ENCODE measurements around the gene CCDC177.

CCDC177 gene

DNA sequence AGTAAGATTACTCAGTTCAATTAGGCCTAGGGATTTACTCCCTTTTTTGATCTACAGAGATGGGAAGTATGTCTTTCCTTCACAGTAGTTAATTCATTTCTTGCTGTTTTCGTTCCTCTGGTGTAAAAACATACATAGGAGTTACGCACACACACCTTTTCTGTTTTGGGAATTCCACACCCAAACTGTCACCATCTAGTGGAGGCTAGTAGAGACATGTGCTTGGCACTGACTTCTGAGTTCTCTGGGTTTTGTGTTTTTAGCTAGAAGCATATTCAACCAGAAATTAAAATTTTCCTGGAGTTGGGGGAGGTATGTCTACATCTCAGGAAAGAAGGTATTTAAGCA is 38.1 kb upstream of the CCDC177 start:
- H3K4me1 Mint-ChIP-seq = peaks cover 70% of the 10 kb centered on the region
- H3K36me3 Mint-ChIP-seq (ENCODE audit: low read depth) = no peaks in the 10 kb centered on the region
- no peak for TF ChIP-seq CTCF (IDR thresholded peaks at IDR 0.05; ENCODE audit: unreplicated experiment in 3 of 3)
- H3K27ac Mint-ChIP-seq = peak overlapping the region; percentile 85 to 89 (median 88)
- H3K27me3 Mint-ChIP-seq (ENCODE audit: low read depth) = no peaks in the 10 kb centered on the region
- peak overlapping the region; percentile 89 to 95 (median 89) for H3K4me3 Mint-ChIP-seq
- no peaks in the 10 kb centered on the region for H3K9me3 Mint-ChIP-seq

GRCh38 chr14:69612014-69612782 is 37.5 kb upstream of the CCDC177 start:
- Mint-ChIP-seq H3K27me3 (ENCODE audit: low read depth) (no peaks in the 10 kb centered on the region), H3K36me3 (ENCODE audit: low read depth) (no peaks in the 10 kb centered on the region), H3K9me3 (no peaks in the 10 kb centered on the region)

DNA sequence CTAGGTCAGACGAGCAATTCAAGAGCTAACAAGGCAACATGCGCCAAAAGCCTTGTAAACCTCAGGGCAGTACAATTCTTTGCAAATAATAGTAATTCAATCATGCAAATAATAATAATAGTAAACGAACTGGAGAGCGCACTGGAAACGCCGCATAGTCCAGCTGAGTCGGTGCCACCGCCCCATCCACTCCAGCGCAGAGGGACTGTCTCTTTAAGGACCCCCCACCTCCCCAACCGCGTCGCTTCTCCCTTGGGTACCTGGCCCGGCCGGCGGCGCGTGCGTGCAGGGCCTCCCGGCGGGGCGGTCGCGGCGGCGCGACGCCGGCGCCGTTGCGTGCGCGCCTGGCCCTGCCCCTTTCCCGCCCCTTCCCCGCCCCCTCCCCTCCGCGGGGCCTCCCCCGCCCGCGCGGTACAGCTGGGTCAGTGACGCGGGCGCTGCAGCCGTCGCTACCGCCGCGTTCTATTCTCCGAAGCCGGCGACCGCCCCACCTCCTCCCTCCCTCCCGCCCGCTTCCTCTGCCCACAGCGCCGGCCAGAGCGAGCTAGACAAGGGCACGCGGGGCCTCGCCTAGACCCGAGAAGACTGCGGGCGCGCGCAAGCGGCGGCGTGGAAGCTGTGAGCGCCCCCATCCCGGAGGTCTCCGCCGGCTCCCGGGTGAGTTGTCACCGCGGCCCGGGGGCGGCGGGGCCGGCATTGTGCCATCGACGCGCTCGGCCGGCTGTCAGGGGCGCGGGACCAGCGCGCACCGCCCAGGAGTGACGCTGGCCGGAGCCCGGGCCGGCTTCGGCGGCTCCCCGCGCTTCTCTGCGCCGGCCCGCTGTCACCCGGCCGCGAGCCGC is 36.7 kb upstream of the CCDC177 start, which contains the start of gene SUSD6:
Gene SUSD6 (plus strand): TSS at position 425 of the 842 bp plus-strand sequence. CDS start 46,997 bp downstream, outside the sequence.
- peak within 1 kb of the TSS; percentile 89 to 95 (median 92) for H3K4me3 Mint-ChIP-seq
- no peak for TF ChIP-seq CTCF (IDR thresholded peaks at IDR 0.05; ENCODE audit: unreplicated experiment in 3 of 3)
- H3K36me3 Mint-ChIP-seq (ENCODE audit: low read depth) = no peaks in the 10 kb centered on the region
- peaks cover 66% of the 10 kb centered on the region for H3K4me1 Mint-ChIP-seq
- peak within 1 kb of the TSS; percentile 89 to 97 (median 92) for H3K27ac Mint-ChIP-seq
- H3K27me3 Mint-ChIP-seq (ENCODE audit: low read depth) = no peaks in the 10 kb centered on the region
- no peaks in the 10 kb centered on the region for H3K9me3 Mint-ChIP-seq

More at GRCh38 chr14:69612014-69612782, 37.5 kb upstream of the CCDC177 start:
- TF ChIP-seq CTCF (IDR thresholded peaks at IDR 0.05; ENCODE audit: unreplicated experiment in 3 of 3) = no peak
- Mint-ChIP-seq H3K27ac (peak overlapping the region; percentile 85 to 89 (median 88)), H3K4me1 (peaks cover 66% of the 10 kb centered on the region), H3K4me3 (peak overlapping the region; percentile 89 to 95 (median 89))

- peak overlapping the region; percentile 89 to 97 (median 92) for H3K27ac Mint-ChIP-seq
- no peaks in the 10 kb centered on the region for H3K27me3 Mint-ChIP-seq (ENCODE audit: low read depth)
- H3K9me3 Mint-ChIP-seq = no peaks in the 10 kb centered on the region
- H3K36me3 Mint-ChIP-seq (ENCODE audit: low read depth) = no peaks in the 10 kb centered on the region
- TF ChIP-seq CTCF (IDR thresholded peaks at IDR 0.05; ENCODE audit: unreplicated experiment in 3 of 3) = no peak
- peaks cover 62% of the 10 kb centered on the region for H3K4me1 Mint-ChIP-seq
- peak overlapping the region; percentile 89 to 95 (median 92) for H3K4me3 Mint-ChIP-seq
Measured at GRCh38 chr14:69610874-69611171, 36.2 kb upstream of the CCDC177 start.

- Mint-ChIP-seq H3K9me3 (no peaks in the 10 kb centered on the region), H3K4me1 (peaks cover 60% of the 10 kb centered on the region), H3K27me3 (ENCODE audit: low read depth) (no peaks in the 10 kb centered on the region), H3K4me3 (peak overlapping the region; percentile 89 to 95 (median 92)), H3K27ac (peak overlapping the region; percentile 89 to 97 (median 92)), H3K36me3 (ENCODE audit: low read depth) (no peaks in the 10 kb centered on the region)
- no peak for TF ChIP-seq CTCF (IDR thresholded peaks at IDR 0.05; ENCODE audit: unreplicated experiment in 3 of 3)
Measured at GRCh38 chr14:69610020-69610873, 35.6 kb upstream of the CCDC177 start.

Measured in nephron (organoid).